GM23248 (cell line): Measurements from ENCODE around the gene ABHD16A.

Experiments
- EZH2 ChIP-seq: fragments of 200-600 bp; sonication (generic); IDR thresholded peaks from 2 replicates; pipeline ENCODE4 v1.6.1; 2018; ENCODE audit warnings: antibody characterized with exemption, mild to moderate bottlenecking; ENCODE audit not compliant: insufficient read depth, poor library complexity, severe bottlenecking
- EZH2phosphoT487 ChIP-seq: fragments of 200-600 bp; sonication (generic); IDR thresholded peaks from 2 replicates; pipeline ENCODE4 v1.6.1; 2018; ENCODE audit warnings: antibody characterized with exemption, moderate library complexity, mild to moderate bottlenecking, low read depth; ENCODE audit not compliant: insufficient read depth

- no peak for TF ChIP-seq EZH2phosphoT487
- TF ChIP-seq EZH2: no peak
These were observed 35.2 kb upstream of the ABHD16A start for GRCh38 chr6:31737991-31738979.
